ENCODE measurements around the gene EIF3L.
"Not testable (repeated sequence)": the region's sequence is repeated elsewhere in the genome, so short reads cannot be mapped to it uniquely, and the experiment has no call there.

Gene EIF3L

DNA sequence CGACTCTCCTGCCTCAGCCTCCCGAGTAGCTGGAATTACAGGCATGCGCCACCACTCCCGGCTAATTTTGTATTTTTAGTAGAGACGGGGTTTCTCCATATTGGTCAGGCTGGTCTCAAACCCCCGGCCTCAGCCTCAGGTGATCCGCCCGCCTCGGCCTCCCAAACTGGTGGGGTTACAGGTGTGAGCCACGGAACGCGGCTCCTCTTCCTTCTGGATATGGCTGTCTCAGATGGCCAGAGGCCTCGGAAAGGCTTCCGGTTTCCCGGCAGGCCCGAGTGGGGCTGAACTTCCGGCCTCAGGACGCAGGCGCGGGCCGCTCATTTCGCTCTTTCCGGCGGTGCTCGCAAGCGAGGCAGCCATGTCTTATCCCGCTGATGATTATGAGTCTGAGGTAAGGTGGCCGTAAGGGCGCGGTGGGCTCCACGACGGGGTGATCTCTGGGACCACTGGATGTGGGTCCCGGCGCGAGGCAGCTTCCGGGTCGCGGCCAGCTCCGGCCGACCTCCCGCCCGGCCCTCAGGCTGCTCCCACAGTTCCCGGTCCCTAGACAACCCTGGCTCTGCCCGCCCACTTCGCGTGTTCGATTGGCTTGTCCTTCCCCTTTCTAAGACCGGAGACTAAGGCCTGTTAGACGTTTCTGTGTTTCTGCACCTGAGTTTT is at the start of gene EIF3L:
EIF3L (plus strand) TSS at position 331 of the 663 bp plus-strand sequence; CDS start at position 362, 31 bp downstream.
- peak; percentile 89 for DNase-seq

DNA sequence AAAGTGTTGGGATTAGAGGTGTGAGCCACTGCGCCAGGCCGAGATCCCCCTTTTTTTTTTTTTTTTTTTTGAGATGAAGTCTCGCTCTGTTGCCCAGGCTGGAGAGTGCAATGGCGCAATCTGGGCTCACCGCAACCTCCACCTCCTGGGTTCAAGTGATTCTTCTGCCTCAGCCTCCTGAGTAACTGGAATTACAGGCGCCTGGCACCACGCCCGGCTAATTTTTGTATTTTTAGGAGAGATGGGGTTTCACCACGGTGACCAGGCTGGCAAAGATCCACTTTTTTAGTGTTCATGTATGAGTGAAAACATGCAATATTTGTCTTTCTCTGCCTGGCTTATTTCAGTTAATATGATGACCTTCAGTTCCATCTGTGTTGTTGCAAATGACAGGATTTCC is 49.2 kb upstream of the EIF3L start:
- not testable (repeated sequence) for DNase-seq

DNA sequence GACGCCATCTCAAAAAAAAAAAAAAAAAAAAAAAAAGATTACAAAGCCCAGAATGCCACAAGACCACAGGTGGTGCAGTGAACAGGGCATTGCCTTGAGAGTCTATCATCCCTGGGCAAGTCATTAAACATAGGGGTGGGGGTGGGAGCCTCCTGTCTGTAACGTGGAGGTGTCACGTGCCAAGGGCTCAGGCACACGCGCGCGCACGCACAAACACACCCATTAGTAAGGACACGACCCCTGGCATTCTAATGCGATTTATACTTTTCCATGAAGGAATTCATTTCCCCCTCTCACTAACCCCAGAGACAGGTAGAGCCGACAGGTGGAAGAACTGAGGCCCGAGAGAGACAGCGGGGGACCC is 47.3 kb upstream of the EIF3L start:
- no peak for DNase-seq

DNA sequence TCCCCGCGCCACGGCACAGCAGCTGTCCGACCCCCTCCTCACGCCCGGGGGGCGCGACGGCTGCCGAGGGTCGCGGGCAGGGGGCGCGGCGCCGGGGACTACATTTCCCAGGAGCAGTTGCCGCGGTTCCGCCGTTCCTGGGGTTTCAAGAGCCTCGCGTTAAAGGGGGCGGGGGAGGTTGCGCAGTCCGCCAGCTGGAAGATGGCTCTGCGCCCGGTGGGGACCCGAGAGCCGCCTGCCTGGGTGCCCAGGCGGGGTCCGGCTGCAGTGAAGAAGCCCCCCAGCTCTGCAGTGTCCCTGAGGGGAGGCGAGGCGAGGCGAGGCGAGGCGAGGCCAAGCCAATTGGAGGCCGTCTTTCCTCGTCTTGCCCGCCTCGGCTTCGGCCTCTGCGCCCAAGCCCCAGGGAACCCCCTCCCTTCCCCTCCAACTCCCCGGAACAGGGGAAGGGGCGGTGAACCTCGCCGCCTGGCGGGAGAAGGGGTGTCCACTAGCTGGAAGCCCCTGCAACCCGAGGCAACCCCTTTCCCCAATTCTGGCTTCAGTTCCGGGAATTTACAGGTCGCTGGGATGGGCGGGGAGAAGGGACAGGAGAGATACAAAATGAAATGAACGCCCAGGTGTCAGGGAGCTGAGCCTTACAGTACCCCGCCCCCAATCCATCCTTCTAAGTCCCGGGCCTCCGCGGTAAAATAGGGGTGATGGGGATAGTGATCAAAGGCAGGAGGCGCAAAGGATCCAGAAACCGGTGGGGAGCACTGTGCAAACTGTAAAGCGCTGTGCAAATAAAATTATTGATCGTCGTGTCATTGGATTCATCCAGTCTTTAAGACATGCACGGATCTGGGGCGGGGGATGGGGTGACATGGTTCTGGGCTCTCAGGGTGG is 46.7 kb upstream of the EIF3L start:
- DNase-seq = no peak

DNA sequence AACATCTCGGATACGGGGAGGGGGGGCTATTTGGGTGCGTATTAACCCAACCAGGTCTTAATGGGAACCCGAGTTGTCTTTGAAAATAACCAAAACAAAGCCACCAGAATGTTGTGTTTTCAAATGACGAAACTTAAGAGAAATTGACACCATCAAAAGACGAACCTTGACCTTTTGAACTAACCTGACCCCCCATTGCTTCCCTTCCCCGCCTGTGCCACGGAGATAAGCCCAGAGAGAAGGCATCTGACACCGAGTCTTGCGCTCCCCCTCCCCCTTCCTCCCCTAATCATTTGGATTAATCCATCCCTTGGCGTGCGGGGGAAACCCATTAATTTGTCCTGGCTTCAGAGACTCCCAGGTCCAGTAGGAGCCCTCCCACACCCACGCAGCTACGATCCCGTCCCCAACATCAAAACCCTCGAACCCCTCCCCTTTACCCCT is 46.0 kb upstream of the EIF3L start:
- no peak for DNase-seq

DNA sequence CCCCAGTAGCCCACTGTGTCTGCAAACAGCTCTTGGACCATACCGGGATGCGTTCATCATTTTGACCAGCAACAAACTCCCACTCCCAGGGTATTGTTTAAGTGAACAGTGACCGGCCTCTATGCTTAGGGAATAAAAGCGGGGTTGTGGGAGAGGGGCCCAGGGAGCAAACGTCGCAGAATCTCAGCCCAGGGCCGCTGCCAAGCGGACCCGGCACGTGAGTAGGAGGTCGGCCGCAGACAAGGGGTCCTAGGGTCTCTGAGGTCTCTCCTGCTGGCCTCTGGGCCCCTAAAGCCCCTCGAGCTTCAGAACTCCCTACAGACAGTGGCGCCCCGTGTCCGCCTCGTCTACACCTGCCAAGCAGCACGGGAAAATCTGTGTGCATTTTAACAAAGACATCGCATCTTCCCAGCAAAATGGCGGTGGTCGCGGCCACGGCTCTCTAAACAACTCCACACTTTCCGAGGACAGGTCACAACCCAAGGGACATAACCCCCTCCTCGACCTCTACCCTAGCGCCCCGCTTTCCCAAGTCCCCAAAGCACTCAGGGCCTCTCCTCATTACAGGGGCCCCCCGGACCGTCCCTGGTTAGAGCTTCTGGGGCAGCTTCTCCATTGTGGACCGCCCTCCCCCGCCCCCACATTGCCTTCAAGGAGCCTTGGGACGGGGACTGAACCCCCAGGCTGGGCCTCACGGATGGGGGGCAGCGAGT is 45.4 kb upstream of the EIF3L start:
- DNase-seq = no peak

DNA sequence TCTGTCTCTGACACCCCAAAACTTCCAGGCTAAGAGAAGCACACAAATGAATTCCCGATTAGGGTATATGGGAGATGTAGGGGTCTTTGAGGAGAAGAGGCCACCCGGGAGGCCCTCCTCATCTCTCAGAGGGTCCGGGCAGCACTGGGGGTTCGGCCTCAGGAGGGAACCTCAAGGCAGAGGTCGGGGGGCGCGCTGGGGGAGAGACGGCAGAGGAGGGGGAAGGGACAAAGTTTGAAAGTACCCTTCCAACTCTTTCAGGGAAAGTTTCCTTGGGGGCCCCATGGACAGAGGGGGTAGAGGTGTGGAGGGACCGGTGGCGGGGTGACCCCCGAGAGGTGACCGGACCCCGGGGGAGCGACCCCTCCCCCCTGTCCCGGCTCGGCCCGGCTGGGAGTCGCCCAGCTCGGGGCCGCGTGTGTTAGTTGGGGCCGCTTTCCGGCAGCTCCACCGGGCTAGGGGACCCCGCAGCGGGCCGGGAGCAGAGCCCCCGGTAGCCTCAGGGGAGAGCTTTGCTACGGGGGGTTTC is 44.8 kb upstream of the EIF3L start:
- DNase-seq = no peak

DNA sequence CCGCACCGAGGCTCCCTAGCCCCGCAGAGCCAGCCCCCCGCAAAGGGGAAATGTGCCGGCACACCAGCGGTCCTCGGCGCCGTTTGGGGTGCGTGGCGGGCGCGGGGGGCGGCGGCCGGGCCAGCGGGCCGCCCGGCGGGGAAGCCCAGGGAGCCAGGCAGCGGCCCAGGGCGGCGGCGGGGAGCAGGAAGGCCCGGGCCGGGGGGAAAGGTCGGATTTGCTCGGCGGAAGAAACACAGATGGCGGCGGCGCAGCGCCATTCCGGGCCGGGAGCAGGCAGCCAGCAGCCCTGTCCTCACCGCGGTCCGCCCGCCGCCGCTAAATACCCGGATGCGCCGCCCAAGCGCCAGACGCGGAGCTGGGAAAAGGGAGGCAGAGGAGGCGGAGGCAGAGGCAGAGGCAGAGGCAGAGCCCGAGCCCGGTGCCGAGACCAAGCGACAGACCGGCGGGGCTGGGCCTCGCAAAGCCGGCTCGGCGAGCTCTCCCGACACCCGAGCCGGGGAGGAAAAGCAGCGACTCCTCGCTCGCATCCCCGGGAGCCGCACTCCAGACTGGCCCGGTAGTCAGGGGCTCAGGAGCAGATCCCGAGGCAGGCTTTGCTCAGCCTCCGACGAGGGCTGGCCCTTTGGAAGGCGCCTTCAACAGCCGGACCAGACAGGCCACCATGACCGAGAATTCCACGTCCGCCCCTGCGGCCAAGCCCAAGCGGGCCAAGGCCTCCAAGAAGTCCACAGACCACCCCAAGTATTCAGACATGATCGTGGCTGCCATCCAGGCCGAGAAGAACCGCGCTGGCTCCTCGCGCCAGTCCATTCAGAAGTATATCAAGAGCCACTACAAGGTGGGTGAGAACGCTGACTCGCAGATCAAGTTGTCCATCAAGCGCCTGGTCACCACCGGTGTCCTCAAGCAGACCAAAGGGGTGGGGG is 44.1 kb upstream of the EIF3L start:
- DNase-seq = peak; percentile 77

DNA sequence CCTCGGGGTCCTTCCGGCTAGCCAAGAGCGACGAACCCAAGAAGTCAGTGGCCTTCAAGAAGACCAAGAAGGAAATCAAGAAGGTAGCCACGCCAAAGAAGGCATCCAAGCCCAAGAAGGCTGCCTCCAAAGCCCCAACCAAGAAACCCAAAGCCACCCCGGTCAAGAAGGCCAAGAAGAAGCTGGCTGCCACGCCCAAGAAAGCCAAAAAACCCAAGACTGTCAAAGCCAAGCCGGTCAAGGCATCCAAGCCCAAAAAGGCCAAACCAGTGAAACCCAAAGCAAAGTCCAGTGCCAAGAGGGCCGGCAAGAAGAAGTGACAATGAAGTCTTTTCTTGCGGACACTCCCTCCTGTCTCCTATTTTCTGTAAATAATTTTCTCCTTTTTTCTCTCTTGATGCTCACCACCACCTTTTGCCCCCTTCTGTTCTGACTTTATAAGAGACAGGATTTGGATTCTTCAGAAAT is 43.4 kb upstream of the EIF3L start:
- DNase-seq = no peak

DNA sequence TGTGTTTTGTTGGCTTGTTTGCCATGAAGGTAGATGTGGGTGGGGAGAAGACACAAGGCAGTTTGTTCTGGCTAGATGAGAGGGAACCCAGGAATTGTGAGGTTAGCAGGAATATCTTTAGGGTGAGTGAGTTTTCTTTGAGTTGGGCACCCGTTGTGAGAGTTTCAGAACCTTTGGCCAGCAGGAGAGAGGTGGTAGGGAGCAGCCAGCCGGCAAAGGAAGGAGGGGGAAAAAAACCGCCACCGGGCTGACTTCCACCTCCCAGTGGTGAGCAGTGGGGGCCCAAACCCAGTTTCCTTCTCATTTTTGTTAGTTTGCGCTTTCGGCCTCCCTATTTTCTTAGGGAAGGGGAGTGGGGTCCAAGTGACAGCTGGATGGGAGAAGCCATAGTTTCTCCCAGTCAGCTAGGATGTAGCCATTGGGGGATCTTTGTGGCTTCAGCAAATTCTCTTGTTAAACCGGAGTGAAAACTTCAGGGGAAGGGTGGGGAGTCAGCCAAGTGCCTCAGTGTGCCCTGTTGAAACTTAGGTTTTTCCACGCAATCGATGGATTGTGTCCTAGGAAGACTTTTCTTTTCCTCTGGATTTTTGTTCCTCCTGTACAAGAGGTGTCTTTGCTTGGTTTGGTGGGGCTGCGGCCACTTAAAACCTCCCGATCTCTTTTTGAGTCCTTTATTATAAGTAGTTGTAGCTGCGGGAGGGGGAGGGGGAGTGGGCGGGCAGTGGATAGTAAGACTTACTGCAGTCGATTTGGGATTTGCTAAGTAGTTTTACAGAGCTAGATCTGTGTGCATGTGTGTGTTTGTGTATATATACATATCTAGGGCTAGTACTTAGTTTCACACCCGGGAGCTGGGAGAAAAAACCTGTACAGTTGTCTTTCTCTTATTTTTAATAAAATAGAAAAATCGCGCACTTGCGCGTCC is 42.5 kb upstream of the EIF3L start:
- DNase-seq = no peak

DNA sequence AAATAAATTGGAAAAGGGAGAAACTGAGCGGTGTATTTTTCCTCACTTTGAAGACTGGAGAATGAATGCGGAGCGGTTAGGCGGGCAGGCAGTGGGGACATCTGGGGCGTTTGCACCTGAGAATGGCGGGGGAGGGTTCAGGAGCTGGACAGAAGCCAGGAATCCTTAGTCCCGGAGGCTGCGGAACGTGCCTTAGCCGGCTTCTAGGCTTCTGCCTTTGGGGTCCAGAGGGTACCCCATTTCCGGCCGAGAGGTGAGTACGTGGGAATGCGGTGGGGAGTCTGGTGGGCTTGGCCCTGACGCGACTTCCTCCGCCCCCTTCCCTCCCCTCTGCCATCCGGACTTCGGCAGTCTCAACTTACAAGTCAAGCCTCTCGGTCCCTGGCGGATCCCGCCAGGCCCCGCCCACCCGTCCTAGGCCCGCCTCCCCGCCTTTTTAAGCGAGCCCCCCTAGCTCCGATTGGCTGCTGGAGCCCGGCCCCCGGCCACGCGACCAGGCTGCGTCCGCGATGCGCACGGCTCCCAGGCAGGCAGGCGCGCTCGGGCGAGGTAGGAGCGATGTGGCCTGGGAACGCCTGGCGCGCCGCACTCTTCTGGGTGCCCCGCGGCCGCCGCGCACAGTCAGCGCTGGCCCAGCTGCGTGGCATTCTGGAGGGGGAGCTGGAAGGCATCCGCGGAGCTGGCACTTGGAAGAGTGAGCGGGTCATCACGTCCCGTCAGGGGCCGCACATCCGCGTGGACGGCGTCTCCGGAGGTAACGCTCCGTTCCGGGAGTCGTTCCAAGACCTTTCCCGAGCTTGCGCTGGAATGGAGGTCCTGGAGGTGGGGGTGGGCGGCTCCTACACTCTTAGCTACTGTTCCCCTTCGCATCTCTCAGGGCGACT is 41.6 kb upstream of the EIF3L start, which contains the start of gene GCAT:
GCAT (plus strand) TSS at position 525 of the 884 bp plus-strand sequence; CDS start at position 559, 34 bp downstream.
- peak; percentile 91 for DNase-seq

DNA sequence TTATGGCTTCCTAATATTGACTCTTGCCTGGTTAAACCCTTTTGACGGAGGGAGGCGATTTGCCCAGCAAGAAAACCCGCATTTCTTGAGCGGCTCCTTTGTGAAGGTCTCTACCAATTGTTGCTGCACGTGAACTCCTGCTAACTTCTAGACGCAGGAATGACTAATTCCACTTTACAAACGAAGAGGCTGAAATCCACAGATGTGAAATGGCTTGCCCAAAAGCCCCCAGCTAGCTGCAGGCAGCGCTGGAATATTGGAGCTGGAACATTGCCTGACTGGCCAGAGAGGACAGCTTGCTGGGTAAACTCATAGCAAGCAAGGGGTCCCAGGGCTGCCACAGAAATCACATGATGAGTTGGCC is 40.9 kb upstream of the EIF3L start:
- no peak for DNase-seq

DNA sequence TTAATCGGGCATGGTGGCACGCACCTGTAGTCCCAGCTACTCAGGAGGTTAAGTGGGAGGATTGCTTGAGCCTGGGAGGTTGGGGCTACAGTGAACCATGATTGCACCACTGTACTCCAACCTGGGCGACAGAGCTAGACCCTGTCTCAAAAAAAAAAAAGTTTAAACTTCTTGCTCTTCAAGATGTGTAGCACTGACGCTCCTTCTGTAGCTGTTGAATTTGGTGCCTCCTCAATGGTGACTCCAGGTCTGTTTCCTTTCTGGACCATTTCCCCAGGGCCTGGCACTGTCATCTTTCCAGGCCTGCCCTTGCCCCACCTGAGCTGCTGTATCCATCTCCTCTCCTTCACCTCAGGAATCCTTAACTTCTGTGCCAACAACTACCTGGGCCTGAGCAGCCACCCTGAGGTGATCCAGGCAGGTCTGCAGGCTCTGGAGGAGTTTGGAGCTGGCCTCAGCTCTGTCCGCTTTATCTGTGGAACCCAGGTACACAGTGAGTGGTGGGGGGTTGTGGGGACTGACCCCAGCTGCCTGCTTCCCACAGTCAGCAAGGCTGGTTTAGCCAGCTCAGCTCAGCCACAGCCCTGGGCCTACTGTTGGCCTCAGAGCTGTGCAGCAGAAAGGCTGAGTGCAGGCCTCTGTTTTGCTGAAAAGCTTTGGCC is 39.4 kb upstream of the EIF3L start:
- no peak for DNase-seq

DNA sequence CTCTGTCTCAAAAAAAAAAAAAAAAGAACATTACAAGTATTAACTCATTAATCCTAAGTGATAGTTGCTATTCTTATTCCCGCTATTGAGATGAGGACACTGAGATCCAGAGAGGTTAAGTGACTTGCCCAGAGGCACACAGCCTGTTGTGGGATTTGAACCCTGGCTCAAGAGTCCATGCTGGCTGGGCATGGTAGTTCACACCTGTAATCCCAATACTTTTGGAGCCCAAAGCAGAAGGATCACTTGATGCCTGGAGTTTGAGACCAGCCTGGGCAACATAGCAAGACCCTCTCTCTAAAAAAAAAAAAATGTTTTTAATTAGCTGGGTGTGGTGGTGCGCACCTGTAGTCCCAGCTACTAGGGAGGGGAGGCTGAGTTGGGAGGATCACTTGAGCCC is 37.4 kb upstream of the EIF3L start:
- DNase-seq = no peak

DNA sequence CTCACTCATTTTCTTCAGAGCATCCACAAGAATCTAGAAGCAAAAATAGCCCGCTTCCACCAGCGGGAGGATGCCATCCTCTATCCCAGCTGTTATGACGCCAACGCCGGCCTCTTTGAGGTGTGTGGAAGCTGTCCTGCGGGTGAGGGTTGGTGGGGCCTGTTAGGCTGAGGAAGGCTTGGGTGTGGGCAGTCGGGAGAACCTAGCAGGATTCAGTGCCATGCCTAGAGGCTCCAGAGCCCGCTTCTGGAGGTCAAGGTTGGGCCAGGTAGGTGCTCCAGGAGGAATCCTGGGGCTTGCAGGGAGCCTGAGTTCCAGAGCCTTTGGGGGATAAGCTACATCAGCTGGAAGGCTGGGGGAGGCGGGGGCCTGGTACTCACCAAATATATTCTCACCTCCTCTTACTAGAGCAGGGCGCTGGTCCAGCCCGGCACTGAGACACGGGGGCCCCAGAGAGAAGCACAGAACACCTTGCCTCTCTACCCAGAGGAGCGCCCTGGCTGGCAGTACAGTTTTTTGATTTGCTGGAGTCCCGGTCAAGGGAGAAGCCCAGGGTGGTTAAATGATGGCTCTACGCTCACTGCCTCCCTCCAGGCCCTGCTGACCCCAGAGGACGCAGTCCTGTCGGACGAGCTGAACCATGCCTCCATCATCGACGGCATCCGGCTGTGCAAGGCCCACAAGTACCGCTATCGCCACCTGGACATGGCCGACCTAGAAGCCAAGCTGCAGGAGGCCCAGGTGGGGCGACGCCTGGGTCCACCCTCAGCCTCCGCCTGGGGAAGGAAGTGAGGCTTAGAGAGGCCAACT is 36.1 kb upstream of the EIF3L start:
- DNase-seq = no peak

DNA sequence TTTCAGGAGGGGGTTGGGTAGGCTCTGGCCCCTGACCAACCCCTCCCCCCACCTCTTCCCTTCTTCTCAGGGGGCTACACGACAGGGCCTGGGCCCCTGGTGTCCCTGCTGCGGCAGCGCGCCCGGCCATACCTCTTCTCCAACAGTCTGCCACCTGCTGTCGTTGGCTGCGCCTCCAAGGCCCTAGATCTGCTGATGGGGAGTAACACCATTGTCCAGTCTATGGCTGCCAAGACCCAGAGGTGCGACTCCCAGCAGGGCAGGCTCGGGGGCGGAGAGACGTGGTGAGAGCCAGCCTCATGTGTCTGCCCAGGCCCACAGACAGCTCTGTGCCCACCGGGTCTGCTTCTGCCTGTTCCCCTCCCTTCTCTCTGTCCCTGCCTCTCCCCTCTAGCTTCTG is 33.6 kb upstream of the EIF3L start:
- DNase-seq = no peak

DNA sequence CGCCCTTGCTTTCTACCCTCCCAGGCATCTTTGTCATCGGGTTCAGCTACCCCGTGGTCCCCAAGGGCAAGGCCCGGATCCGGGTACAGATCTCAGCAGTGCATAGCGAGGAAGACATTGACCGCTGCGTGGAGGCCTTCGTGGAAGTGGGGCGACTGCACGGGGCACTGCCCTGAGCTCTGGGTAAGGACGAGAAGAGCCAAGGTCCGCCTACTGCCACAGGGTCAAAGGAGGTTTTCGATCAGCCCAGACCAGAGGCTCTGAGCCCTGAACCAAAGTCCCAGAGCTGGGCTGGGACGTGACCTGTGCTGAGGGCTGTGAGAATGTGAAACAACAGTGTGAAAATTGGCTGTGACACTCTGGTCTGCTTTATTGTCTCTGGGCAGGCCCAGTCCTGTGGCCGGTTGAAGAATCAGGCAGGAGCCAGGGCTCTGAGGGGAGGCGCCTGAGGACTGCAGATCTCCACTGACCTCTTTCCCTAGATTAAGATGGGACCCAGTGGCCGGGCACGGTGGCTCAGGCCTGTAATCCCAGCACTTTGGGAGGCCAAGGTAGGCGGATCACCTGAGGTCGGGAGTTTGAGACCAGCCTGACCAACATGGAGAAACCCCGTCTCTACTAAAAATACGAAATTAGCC is 32.6 kb upstream of the EIF3L start:
- no peak for DNase-seq
